GM21526 (cell line): Measurements from ENCODE around the gene SRD5A3.

Source experiments
- ATAC-seq: cut with Tn5 transposase; IDR thresholded peaks from one replicate; pipeline ENCODE4 v1.9.1; 2021; ENCODE audit warnings: moderate library complexity; ENCODE audit not compliant: unreplicated experiment, low FRiP score

SRD5A3 gene

GRCh38 chr4:55399581-55399980 lies 53.5 kb downstream of the SRD5A3 start:
- no peak for ATAC-seq

- ATAC-seq = no peak
Measured at GRCh38 chr4:55405073-55405472, 59.0 kb downstream of the SRD5A3 start.

- ATAC-seq = no peak
Measured at GRCh38 chr4:55406545-55406944, 60.5 kb downstream of the SRD5A3 start.

GRCh38 chr4:55407119-55407518 lies 61.1 kb downstream of the SRD5A3 start:
- ATAC-seq = no peak

- ATAC-seq = no peak
Measured at GRCh38 chr4:55407764-55408163, 61.7 kb downstream of the SRD5A3 start.

- no peak for ATAC-seq
Measured at GRCh38 chr4:55409468-55410171, 63.6 kb downstream of the SRD5A3 start.

- no peak for ATAC-seq
Measured at GRCh38 chr4:55410431-55410830, 64.4 kb downstream of the SRD5A3 start.

- ATAC-seq = no peak
Measured at GRCh38 chr4:55411621-55412020, 65.6 kb downstream of the SRD5A3 start.

GRCh38 chr4:55416176-55416575 lies 70.1 kb downstream of the SRD5A3 start:
- ATAC-seq = no peak
